Heart left ventricle (tissue), 16 donors: ENCODE results near the gene DENND1C. TPM values are rescaled to one million over a fixed set of nuclear protein-coding genes. Genes with fewer than 3 reads are reported as not detected.

Experiments used
- ATAC-seq, 4 donors: fragments of 200-7000 bp; cut with Tn5 transposase; one replicate each; pipeline ENCODE4 v1.9.1; 2020 to 2022; ENCODE audit warnings: moderate library complexity in 4 of 4, mild to moderate bottlenecking in 3 of 4, moderate number of reproducible peaks in 1 of 4
- DNase-seq, 5 donors: peaks; one replicate each; pipeline ENCODE4 v3.0.0-alpha.2; 2020
- H3K27ac ChIP-seq, 12 donors: fragments of 200-600 bp; sonication (generic) in 4 of 12; one replicate each; pipeline versions ENCODE4 v1.5.0 to v1.8.0; 2016 to 2022; ENCODE audit warnings: mild to moderate bottlenecking in 2 of 12
- H3K27me3 ChIP-seq, 9 donors: fragments of 200-600 bp; sonication (generic) in 2 of 9; one replicate each; pipeline versions ENCODE4 v1.5.1 to v1.8.0; 2016 to 2022; ENCODE audit warnings: mild to moderate bottlenecking in 3 of 9
- H3K36me3 ChIP-seq, 9 donors: fragments of 200-600 bp; sonication (generic) in 2 of 9; one replicate each; pipeline versions ENCODE4 v1.5.0 to v1.8.0; 2018 to 2022; ENCODE audit warnings: mild to moderate bottlenecking in 2 of 9
- H3K4me1 ChIP-seq, 12 donors: fragments of 200-600 bp; sonication (generic) in 4 of 12; one replicate each; pipeline versions ENCODE4 v1.5.0 to v1.8.0; 2016 to 2022; ENCODE audit warnings: mild to moderate bottlenecking in 3 of 12
- H3K4me3 ChIP-seq, 12 donors: fragments of 200-600 bp; sonication (generic) in 4 of 12; one replicate each; pipeline versions ENCODE4 v1.5.0 to v1.8.0; 2017 to 2022; ENCODE audit warnings: mild to moderate bottlenecking in 9 of 12, moderate library complexity in 4 of 12
- H3K9me3 ChIP-seq, 12 donors: fragments of 200-600 bp; sonication (generic) in 4 of 12; one replicate each; pipeline versions ENCODE4 v1.5.0 to v1.8.0; 2016 to 2022; ENCODE audit warnings: mild to moderate bottlenecking in 1 of 12
- CTCF ChIP-seq, 12 donors: fragments of 200-600 bp; sonication (generic) in 4 of 12; IDR thresholded peaks; one replicate each; pipeline versions ENCODE4 v1.5.0 to v1.8.0; 2018 to 2022; ENCODE audit warnings: antibody characterized with exemption in 12 of 12, mild to moderate bottlenecking in 5 of 12
- POLR2A ChIP-seq, 2 donors: fragments of 450-650 bp; IDR thresholded peaks; one replicate each; pipeline ENCODE4 v1.6.1; 2017; ENCODE audit warnings: antibody characterized with exemption in 2 of 2, mild to moderate bottlenecking in 2 of 2, moderate library complexity in 2 of 2
- WGBS, 4 donors: extraction: QIAGEN DNeasy Blood & Tissue Kit in 2 of 4; methylation state at CpG; one replicate each; pipeline versions ENCODE4 v1.1.5 to v1.1.7; 2013 to 2018; 5-methylcytosine and 5-hydroxymethylcytosine counted together
- intact Hi-C, 10 donors: fragments of 100-400 bp; cut with DNase I; formaldehyde crosslinking; loops; one replicate each; pipeline versions ENCODE4 v1.11.1 to v1.14.2; 2022
- polyA plus RNA-seq, 2 donors: library from polyadenylated mRNA; stranded (reverse); fragments of 200-250 nt; gene quantifications; one replicate each; pipeline ENCODE4 v1.2.3, GENCODE V29; 2013
- total RNA-seq, 9 donors: library from RNA; depleted of rRNA in 2 of 9; stranded (reverse); fragments of >200 nt in 2 of 9; fragmentation: NEBNext Ultra II Directional in 3 of 9; extraction: Animal tissue kit (Norgen Biotek cat#: 25700) in 3 of 9; gene quantifications; one replicate each; pipeline versions ENCODE4 v1.1.0 to v1.2.4, GENCODE V29; 2016 to 2023
- donor health status: ischemic (EF 13 %, LVEDD 7.1; RV severe dilation, severe dysfunction).
- donor health status: healthy with polysubstance abuse.
- donor health status: DM: no; HTN: yes; CAD: no.
- donor health status: DM: no; HTN: no; CAD: no.
- donor health status: ischemic (EF 25% LVEDD 6.9; RV normal size, moderate dysfunction).
- donor health status: ischemic (EF 25% LVEDD 5.7; RV mildly dilated, moderate dysfunction).
- donor health status: healthy.
- donor health status: DM: yes; HTN: yes; CAD: no.
- donor health status: ischemic (EF 35%, LVEDD 5.7; RV mildly dilated, moderate dysfunction).
- donor health status: nonischemic (EF 11% LVEDD 7.7; RV severe dilation, severe dysfunction).
- donor health status: DM: yes; HTN: yes; CAD: no.
- donor health status: PGD.
- donor health status: ischemic (EF 29% LVEDD 5.4; RV normal size, mild dysfunction).
- donor health status: nonischemic (EF 23%, LVEDD 6.1; RV moderate dilation, normal function).

The DENND1C gene
- total and polyA plus RNA-seq, 11 donors, result 0.17 to 9.5 (median 0.45) TPM

GRCh38 chr19:6518145-6518911 is 36.7 kb upstream of the DENND1C start:
- H3K36me3 ChIP-seq, result no peaks in the 10 kb centered on the region
- peaks cover 0 to 28% (median 6%) of the 10 kb centered on the region in 12 donors for H3K4me1 ChIP-seq
- DNase-seq, result no peak
- H3K27me3 ChIP-seq, result peaks cover 0 to 24% (median 0%) of the 10 kb centered on the region in 9 donors
- H3K4me3 ChIP-seq, result no peak overlapping the region
- no peaks in the 10 kb centered on the region for H3K9me3 ChIP-seq
- H3K27ac ChIP-seq, result no peak overlapping the region
- 48 to 59% (median 52%) methylated on average over 12 to 14 of the region's 14 CpGs for WGBS, 4 donors
- no peak for ATAC-seq
- TF ChIP-seq CTCF (IDR thresholded peaks at IDR 0.05) (no peak), POLR2A (IDR thresholded peaks at IDR 0.05) (no peak)
- intact Hi-C loops, result loop anchor here in 9 of 10 donors (2.0 to 10.0 kb wide), 5 partner anchors 114 to 344 kb away; partner anchors contain the start of genes GPR108 (in 8 of the 9) and TRIP10 (in 8 of the 9)

GRCh38 chr19:6516659-6517291 is 35.2 kb upstream of the DENND1C start:
- peaks cover 0 to 11% (median 0%) of the 10 kb centered on the region in 9 donors for H3K27me3 ChIP-seq
- peak overlapping the region; percentile 45 to 71 (median 58) for H3K4me3 ChIP-seq
- 1% methylated on average over 32 to 38 of the region's 38 CpGs for WGBS, 4 donors
- peak; percentile 90 to 93 (median 92) for ATAC-seq
- intact Hi-C loops, result loop anchor here in 9 of 10 donors (1.0 to 10.0 kb wide), 10 partner anchors 116 to 348 kb away; partner anchors contain the start of genes GPR108 (in 8 of the 9) and TRIP10 (in 8 of the 9)
- H3K36me3 ChIP-seq, result no peaks in the 10 kb centered on the region
- peaks cover 0 to 21% (median 6%) of the 10 kb centered on the region in 12 donors for H3K4me1 ChIP-seq
- peak overlapping the region in 10 of 12 donors; percentile 11 to 78 (median 56) for H3K27ac ChIP-seq
- DNase-seq, result peak; percentile 85 to 96 (median 89)
- H3K9me3 ChIP-seq, result no peaks in the 10 kb centered on the region
- no peak for TF ChIP-seq POLR2A (IDR thresholded peaks at IDR 0.05)
- TF ChIP-seq CTCF (IDR thresholded peaks at IDR 0.05), result peak; percentile 88 to 97 (median 95)

GRCh38 chr19:6516018-6516658 is 34.6 kb upstream of the DENND1C start:
- DNase-seq, result peak; percentile 89 to 96 (median 92)
- WGBS, 4 donors, result 1 to 2% (median 2%) methylated on average over 26 of the region's 26 CpGs
- Histone ChIP-seq H3K4me1 (peaks cover 0 to 19% (median 6%) of the 10 kb centered on the region in 12 donors), H3K9me3 (no peaks in the 10 kb centered on the region), H3K36me3 (no peaks in the 10 kb centered on the region), H3K27me3 (peaks cover 0 to 5% (median 0%) of the 10 kb centered on the region in 9 donors), H3K4me3 (peak overlapping the region; percentile 45 to 71 (median 58)), H3K27ac (peak overlapping the region in 10 of 12 donors; percentile 11 to 78 (median 56))
- intact Hi-C loops, result loop anchor here in 9 of 10 donors (2.0 to 10.0 kb wide), 8 partner anchors 116 to 349 kb away; partner anchors contain the start of genes GPR108 (in 8 of the 9) and TRIP10 (in 8 of the 9)
- peak; percentile 78 to 93 (median 92) for ATAC-seq
- TF ChIP-seq CTCF (IDR thresholded peaks at IDR 0.05) (no peak), POLR2A (IDR thresholded peaks at IDR 0.05) (no peak)
